HG03175 (cell line): ENCODE data around the gene PITPNM1.

ENCODE experiments used
- ATAC-seq: cut with Tn5 transposase; IDR thresholded peaks from one replicate; pipeline ENCODE4 v1.9.1; 2021; ENCODE audit warnings: mild to moderate bottlenecking, moderate library complexity; ENCODE audit not compliant: unreplicated experiment

Gene PITPNM1

DNA sequence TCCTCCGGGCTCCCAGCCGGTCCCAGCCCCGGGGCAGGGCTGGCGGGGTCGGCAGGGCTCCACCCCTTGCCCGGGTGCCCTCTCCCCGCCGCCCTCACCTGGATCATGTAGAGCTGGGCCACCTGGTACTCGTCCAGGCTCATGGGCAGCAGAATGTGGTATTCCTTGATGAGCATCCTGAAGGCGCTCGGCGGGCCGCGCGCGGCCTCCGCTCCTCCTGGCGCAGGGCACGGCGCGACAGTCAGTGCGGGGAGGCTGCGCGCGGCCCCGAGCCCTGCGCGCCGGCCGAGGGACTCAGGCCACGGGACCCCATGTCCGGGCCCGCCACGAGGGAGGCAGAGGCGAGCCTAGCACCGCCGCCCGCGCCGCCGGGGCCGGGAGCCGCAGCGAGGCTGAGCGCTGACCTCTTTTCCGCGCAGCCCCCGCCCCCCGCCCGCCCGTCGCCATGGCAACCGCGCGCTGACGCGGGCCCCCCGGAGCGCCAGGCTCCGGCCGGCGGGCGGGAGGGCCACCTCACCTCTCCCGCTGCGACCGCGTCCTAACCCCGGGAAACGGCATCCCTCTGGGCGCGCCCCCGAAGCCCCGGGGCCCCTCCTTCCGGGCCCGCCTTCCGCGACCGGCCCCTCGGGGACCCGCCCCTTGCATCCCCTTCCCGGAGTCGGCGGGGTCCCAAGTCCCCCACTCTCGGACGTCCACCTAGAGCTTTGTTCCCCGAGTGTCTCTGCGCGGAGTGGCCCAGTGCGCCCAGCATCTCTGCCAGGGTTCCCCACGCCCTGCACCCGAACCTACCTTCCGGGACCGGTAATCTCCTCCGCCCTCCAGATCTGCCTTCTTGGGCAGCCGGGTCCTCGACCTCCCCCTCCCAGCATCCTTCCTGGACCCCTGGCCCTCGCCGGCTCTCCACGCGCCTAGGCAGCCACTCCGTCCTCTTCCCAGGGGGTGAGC, 886 bp downstream of the PITPNM1 start:
- ATAC-seq: no peak

DNA sequence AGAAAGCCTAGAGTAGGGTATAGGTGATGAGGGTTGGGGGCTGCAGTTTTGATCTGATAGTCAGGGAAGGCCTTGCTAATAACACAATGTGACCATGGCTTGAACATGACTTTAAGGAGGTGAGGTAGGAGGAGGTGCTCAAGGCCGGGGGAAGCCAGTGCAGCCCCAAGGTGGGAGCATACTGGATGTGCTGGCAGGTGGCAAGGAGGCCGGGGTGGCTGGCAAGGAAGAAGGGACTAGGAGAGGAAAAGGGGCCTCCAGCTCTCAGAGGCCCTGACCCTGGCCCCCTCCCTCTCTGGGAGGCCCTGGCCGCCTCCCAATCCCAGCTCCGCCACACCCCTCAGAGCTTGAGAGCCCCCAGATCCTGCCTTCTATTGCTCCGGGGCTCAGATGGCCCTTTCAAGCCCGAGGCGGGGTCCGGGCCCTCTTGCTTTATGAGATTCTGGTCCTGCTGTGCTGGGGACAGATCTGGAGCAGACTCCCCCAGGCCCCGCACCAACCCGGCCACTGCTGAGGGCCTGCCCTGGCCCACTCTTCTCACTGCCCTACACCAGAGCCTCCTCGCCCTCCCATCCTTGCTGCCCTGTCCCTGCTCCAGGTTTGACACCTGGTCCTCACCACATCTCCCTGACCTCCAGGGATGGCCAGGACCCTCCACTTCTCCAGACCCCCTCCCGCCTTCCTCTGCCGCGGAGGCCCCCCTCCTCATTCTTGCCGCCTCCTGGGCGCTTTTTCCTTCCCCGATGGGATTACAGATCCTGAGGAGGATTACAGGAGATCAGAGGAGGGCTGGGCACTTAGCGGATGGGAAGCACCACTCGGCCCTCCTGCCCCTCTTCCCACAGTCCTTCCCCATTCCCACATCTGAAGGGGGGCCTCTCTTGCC, 1.8 kb downstream of the PITPNM1 start:
- ATAC-seq: no peak

DNA sequence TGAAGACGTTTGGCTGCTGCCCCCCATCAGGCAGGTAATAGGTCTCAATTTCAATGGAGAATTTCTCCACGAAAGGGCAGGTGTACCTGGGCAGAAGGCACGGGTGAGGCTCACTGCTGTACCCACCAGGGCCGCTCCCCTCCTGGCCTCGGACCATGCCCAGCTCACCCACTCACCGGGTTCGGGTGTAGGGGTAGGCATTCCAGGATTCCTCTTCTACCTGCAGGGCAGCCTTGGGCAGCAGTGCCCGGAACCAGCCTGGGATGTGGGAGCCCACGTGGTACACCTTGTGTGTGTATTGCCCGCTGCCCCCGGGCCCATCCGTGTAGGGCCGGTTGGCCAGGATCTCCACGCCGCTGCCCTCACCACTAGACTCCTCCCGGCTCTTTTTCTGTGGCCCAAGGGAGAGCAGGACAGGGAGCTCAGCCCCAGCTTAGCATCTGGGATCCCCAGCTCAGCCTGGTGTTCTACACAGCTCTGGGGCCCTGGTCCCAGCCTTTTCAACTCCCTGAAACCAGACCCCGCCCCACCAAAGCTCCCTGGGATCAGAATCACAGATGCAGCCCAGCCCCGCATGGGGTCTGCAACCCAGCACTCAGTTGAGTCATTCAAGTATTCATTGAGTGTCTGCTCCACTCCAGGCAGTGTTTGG, 2.7 kb downstream of the PITPNM1 start:
- no peak for ATAC-seq

DNA sequence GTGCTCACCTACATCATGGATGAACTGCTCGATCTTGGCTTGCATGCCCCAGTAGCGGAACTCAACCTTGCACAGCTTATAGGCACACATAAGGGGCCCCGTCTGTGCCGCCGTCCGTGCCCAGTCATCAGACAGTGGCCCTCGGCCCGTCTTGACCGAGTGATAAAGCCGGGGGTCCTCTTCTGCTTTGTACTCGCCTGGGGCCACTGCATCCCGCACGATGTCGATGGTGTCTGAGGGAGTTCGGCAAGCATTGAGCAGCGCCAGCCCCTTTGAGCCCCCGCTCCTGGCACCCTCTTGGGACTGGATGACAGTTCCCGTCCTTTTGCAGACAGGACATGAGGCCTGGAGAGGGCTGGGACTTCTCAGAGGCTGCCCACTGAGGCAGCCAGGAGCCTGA, 3.3 kb downstream of the PITPNM1 start:
- no peak for ATAC-seq

- no peak for ATAC-seq
These were observed 4.1 kb downstream of the PITPNM1 start for GRCh38 chr11:67500831-67501715.

DNA sequence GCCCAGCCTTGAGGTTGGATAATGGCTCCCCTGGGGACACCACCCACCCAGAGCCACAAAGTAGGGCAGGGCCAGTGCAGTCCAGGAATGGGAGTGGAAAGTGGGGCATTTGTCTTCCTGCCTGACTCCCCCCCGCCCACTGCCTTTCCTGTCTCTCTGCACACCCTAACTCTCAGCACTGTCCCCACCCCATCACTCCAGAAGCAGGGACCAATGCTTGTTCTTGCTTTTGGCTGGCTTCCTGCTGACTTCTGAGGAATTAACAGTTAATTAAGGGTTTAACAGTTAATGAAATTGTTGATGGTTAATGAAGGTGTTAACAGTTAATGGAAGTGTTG, 4.7 kb downstream of the PITPNM1 start:
- ATAC-seq: no peak

DNA sequence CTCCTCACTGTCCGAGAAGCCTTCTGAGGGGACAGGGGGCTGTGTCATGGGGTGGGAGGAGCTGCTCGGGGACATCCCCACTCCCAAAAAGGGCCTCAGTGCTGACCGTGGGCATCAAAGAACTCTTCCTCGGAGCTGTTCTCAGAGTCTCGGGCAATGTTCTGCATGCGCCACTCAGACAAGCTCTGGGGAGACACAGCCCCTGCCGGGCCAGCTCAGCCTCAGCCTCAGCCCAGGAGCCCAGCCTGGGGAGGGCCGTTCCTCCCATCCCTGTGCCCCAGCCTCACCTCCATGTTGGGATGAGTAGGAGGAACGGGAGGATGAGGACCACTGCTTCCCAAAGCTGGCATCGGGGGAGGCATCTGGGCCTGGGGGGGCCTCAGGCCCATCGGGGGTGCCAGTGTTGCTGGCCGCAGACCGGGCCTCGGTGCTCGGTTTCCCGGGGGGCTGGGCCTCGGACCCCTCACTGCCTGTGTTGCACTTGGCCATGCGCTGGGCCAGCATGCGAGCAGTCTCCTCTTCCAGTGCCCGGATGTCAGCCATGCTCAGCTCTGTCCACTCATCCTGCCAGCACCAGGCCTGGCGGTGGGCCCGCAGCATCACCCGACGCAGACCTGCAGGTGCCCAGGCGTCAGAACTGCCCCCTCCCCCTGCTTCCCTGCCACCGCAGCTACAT, 5.2 kb downstream of the PITPNM1 start:
- ATAC-seq: no peak

DNA sequence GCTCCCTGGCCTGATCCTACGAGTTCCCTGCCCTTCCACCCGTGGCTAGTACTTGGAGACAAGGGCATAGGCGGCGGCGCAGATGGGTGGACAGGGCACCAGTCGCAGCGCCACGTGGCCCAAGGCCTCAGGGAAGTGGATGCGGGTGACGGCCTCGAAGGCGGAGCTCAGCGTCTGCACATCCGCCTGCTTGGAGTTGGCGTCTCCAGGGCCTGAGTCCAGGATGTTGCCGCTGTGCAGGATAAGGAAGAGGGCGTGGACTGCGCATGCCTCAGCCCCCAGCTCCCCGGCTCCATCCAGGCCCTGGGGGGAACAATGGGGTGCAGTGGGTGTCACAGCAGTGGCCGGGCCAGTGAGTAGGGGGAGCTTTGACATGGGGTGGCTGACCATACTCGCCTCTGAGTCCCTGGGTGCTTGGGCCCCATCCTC, 6.6 kb downstream of the PITPNM1 start:
- ATAC-seq: no peak

DNA sequence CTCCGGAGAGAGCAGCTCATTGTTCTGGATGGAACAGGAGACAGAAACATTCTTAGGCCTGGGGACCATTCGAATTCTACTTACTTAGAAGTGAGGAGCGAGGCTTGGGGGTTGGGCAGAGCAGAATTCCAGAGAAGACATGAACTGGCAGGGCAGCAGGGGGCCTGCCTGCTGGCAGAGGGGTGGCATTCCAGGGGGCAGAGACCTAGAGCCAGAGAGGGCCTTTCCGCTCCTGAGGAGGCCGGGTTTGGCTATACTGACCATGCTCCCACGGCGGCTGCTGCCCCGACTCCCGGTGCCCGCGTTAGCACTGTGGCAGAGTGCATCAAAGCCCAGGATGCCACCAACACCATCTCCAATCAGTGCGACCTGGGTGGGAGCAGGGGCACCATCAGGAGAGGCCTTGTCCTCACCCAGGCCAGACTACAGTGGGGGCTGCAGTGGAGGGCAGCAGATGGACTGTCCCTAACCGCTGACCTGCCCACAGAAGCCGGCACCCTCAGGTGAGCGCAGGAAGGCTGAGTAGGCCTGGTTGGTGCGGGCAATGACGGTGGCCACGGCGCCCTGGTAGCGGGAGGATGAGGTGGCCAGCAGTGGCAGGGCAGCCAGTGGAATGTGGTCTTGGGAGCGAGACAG, 7.4 kb downstream of the PITPNM1 start:
- ATAC-seq: no peak

DNA sequence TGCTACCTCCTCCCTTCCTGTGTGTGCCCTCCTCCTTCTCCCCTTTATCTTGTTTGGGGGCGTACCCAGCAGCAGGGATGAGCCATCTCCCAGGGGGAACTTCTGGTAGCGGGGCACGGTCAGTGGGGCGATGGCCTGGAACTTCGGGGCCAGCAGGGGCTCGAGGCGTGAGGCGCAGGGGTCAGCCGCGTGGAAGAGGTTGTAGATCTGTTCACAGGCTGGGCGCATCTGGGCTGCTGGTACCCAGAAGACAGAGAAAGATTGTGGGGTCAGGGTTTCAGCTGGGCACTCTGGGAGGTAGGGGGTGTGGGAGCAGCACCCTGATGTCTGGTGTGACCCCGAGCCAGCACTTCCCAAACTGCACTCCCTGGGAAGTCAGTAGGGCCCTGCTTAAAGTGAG, 9.1 kb downstream of the PITPNM1 start:
- ATAC-seq: no peak

DNA sequence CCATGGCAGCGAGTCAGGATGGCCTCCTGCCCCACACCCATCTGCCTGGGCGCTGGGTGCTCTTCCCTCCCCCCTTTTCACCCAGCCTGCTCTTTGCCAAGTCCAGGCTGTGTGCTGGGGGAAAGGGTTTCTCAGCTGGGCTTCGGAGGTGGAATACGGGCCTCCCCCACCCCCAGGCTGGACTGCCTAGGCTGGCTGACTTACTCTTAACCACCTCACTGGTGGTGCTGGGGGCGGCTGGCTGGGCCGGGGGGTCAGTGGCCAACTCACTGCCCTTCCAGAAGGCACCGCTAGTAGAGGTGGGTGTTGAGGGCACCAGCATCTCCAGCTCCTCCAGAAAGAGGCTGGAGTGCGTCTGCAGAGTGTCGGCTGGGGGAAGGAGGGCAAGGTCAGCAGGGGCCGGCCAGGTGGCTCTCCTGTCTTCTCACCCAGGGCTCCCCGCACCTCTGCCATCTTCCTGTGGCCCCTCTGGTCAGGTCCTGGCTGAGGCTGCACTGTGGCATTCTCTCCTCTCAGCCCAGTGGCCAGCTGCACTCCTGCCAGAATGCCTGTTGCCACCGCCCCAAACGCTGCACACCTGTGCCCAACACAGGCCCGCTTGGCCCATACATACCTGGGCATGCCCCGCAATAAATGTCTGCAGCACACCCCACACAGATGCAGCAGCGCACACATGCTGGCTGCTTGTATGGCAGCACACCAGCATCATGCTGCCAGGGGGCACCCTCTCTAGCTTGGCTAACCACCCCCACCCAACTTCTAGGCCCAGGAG, 9.7 kb downstream of the PITPNM1 start:
- no peak for ATAC-seq

DNA sequence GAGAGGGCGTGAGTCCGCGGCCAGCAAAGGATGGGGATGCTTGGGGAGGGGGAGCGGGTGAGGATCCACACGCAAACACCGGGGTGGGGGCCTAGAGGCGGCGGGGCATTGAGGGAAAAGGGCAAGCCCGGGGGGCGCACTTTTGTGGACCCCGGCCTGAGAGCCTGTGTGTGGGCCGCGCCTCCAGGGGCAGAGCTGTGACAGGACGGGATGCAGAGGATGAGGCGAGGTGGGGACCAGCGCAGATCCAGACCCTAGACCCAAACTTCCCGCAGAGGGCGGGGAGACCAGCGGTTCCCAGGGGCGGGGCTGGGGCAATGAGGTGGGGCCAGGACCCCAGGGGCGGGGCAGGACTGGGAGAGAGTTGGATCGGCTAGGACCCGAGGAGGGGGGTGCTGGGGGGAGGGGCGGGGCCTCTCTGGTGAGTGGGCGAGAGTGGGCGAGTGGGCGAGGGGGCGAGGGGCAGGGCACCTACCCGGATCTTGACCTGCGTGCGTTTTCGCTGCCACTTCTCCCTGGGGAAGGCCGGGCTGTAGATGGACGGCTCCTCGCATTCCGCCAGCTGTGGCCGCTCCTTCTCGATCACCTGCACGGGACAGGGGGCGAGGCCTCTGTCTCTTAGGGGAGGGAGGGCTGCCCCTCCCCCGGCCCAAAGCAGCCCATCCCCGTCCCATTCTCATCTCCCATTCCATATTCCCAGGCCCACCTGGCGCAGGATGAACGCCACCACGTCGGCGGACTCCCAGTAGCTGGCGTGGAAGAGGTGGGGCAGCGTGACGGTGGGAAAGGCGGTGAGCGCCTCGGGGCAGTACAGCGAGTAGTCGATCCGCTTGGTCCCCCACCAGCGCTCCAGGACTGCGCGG, 10.6 kb downstream of the PITPNM1 start:
- ATAC-seq: no peak

DNA sequence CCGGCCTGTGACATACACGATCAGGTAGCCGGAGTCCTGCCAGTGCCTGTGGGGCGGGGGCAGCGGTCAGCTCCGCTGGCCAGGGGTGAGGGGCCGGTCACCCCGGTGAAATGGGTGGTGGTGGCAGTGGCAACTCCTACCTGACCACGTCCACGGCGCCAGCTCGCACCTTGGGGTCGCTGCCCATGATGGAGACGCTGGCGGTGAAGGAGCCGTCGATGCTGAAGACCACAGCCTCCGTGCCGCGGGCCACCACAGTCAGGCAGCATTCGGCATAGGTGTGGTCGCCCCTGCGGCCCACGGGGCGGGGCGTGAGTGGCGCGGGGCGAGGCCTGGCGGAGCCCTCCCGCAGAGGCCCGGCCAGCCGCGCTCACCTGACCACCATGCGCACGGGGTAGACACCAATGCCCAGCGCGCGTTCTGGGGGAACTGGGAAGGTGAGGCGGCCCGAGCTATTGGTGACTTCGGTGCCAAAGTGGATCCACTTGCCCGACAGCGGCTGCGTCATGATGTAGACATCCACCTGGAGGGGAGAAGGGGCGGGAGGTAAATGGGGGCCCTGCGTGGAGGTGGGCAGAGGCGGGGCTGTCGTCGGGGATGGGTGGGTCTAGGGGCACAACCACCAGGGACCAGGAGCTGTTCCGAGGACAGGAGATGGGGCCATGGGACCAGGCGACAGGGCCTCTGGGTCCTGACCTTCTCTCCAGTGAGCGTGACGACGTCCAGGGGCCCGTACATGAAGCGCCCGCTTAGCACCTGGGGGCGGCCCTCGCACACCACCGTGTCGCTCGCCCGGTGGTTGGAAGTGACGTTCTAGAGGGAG, 11.4 kb downstream of the PITPNM1 start:
- ATAC-seq: no peak

DNA sequence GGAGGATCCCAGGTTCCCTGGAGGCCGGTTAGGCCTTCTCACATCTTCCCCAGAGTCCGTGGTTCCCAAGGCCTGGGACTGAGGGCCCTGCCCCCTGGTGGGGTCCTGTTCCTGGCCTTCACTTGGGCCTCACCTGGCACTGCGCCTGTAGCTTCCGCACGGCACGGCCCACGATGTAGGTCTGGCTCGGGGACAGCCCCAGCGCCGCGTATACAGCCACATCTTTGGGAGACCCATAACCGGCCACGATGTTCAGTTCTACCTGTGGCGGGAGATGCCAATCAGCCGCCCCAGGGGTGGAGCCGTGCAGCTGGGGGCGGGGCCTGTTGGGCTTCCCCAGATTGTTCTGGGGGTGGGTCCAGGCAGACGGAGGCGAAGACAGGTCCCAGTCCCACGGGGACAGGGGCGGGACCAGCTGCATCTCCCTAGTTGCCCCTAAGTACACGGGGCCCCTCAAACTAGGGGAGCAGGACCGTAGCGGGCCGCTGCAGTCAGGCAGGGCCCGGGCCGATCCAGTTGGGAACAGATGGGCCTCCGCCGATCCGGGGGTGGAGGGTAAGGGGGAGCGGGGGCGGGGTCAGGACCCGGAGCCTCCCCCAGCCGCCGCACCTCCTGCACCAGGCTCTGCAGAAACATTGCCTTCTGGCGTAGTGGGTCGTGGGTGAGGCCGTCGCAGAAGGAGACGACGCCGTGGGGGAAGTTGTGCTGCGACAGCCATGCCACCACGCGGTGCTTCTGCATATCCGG, 12.2 kb downstream of the PITPNM1 start:
- no peak for ATAC-seq

DNA sequence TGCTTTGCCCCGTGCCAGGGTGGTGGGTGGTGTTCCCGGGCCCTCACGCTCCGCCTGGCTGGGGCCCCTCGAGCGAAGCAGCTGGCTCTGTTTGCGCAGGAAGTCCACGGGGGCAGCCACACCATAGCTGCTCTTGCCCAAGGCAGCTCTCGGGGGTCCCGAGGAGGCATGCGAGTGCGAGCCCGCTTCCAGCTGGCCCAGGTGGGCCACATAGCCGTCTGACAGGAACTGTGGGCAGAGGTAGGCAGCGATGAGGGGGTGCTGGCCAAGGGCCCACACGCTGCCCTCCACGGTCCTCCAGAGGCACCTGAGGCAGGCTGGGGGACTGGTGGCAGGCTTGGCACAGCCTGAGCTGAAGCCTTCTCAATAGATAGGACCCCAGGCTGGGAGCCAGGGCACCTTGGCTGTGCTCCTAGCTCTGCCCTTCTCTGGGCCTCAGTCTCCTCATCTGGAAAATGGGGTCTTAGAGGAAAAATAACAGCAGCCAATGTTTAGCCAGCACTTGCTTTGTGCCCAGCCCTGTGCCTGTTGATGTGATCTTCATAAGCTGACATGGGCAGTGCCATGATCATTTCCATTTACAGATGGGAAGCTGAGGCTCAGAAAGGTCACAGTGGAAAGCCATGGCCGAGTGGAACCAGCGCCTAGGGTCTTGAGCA, 13.0 kb downstream of the PITPNM1 start:
- ATAC-seq: no peak
